Activated CD4-positive, alpha-beta T cell treated with anti-CD3 and anti-CD28 coated beads, Interleukin-2, amount 50 U/mL, for 4 hours (primary cell): Measurements from ENCODE around the gene RPL5.
A peak's percentile ranks its signal among the peaks of the same experiment; 100 is the strongest.
"Not testable (repeated sequence)": the region's sequence is repeated elsewhere in the genome, so short reads cannot be mapped to it uniquely, and the experiment has no call there.

Experiments
- DNase-seq, 2 experiments: peaks; one replicate each; pipeline ENCODE4 v3.0.0-alpha.2; 2020

Gene RPL5

DNA sequence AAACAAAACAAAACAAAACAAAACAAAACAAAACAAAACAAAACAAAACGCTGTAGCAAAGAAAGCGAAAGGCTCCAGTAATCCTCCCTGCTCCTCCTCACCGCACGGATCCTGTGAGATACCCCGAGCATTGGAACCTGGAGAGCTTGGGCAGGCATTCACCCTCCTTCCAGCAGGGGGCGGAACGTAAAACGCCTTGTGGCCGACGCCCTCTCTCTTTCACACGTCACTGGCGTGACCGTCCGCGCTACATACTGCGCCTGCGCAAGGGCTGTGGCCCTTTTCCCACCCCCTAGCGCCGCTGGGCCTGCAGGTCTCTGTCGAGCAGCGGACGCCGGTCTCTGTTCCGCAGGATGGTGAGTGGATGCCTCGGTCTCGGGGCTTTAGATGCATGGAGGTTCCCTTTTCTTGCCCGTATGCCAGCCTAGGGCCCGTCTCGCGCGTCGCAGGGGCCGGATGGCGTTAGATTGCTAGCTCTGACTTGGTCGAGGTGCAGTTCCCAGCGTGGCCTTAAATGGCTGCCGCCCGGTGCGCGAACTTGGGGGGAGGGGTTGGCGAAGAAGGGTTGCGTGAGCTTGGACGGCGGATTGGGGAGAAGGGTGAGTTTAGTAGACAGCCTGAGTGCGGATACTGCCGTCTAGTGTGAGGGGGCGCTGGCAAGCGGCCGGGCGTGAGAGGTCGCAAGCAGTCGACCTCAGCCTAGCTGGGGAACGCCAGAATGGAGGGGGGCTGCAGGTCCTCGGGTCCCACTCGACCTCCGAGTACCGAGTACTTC is at the start of gene RPL5:
RPL5 (plus strand) TSS at position 279 of the 775 bp plus-strand sequence; CDS start at position 354, 75 bp downstream.
- DNase-seq, result peak; percentile 95 to 96

- not testable (repeated sequence) for DNase-seq
Measured at GRCh38 chr1:92783550-92783949, 48.3 kb upstream of the RPL5 start.

GRCh38 chr1:92784021-92784638 is 47.7 kb upstream of the RPL5 start:
- DNase-seq, result peak in 1 of 2 experiments; percentile 5

- DNase-seq, result peak; percentile 34 to 49
Measured at GRCh38 chr1:92784639-92785500, 47.0 kb upstream of the RPL5 start, which contains the start of gene EVI5. TSS of gene EVI5 (minus strand) at chr1:92785108. CDS start at chr1:92736546, 48,562 bp downstream.

DNA sequence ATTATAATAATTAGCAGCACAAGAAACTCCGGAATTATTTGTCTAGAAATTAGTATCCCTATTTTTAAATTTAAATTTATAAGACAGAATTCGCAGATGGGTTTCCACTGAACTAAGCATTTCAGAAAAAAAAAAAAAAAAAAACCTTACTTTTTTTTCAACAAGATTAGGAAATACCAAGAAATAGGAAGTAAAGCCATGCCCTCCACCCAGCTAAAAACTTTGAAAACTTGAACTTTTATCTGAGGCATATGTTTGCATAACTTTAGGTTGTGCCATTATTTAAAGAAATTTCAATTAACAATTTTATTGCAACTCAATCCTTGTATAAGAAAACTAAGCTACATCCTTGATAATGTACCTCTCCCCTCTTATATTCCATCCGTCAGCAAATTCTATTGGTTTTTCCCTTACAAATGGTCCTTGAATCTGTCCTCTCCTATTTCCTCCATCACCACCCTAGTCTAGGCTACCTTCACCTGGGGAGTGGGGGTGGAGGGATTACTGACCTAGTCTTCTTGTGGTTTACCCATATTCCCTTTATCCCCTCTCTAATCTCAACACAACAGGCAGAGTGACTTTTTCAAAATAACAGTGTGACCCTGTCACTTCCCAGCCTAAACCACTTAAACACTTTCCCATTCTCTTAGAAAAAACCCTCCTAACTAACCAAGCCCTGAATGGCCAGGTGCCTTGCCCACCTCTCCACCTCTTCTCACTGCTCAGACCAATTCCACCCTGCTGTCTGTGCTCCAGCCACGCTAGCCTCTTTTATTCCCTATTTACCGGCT is 45.5 kb upstream of the RPL5 start:
- DNase-seq, result no peak

GRCh38 chr1:92790081-92790480 is 41.8 kb upstream of the RPL5 start:
- no peak for DNase-seq

DNA sequence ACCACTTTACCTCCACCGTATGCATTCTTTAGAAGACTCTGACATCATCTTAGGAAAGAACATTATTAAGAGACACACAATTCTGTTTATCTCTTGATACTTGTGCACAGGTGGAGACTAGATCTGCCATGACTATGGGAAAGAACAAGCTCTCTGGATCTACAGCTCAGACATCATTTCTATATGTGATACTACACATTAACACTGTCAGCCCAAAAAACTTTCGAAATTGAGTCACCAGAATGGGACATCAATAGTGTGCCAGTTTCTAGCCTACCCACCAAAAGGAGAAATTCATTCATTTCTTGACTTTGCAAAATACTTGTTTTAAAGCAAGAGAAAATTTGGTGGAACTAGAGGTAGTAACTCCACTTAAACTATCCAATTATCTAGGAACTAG is 41.0 kb upstream of the RPL5 start:
- no peak for DNase-seq

DNA sequence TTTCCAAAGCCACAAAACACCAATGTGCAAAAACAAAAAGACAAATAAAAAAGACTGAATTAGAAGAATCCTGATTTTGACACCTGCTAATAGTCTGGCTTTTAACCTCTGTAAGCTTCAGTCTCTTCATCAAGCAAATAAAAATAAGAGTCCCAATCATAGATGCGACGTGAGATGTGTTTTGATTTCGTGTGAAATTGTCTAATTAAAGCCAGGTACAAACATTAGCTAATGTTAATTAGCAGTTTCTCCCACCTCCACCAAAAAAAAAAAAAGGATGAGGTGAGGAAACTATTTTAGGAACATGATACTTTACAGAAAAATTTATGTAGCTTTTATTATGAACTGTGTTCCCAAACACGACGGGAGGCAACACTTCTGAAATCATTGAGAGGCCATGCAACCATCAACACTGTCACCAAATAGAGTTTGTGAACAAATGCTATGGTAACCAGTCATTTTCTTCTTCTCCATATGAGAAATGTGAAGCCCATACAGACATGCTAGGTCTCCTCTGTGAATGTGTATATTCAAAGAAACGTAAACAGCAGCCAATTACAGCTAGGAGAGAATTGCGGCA is 40.3 kb upstream of the RPL5 start:
- no peak for DNase-seq

- DNase-seq, result no peak
Measured at GRCh38 chr1:92792340-92792782, 39.5 kb upstream of the RPL5 start.

- no peak for DNase-seq
Measured at GRCh38 chr1:92795166-92795565, 36.7 kb upstream of the RPL5 start.

GRCh38 chr1:92797297-92797696 is 34.5 kb upstream of the RPL5 start:
- DNase-seq, result no peak

GRCh38 chr1:92797961-92798360 is 33.9 kb upstream of the RPL5 start:
- DNase-seq, result no peak

DNA sequence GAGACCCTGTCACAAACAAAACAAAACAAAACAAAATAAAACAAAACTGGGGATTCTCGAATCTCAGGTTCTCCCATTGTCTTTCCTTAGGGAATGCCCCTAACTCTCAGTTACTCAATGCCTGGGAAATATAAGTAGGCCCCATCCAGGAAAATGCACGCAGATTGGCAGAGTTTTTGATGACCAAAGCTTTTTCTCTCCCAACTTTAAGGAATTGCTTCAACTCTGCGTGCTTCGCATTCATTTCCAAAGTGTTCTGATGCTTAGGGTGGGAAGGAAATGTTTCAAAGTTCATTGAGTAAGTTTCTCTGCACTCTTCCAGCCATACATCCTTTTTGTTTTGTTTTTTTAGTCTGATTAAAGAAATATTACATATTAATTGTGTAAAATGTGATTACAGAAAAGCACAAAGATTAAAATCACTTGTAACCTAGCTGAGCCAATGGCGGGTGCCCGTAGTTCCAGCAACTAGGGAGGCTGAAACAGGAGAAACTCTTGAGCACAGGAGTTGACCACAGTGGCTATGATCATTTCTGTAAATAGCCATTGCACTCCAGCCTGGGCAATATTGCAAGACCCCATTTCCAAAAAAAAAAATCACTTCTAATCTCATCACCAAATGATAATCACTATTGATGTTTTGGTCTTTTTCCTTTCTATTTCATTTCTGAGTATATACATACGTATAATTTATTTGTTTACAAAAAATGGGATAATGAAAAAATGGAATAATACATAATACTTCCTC is 28.5 kb upstream of the RPL5 start:
- DNase-seq, result no peak

DNA sequence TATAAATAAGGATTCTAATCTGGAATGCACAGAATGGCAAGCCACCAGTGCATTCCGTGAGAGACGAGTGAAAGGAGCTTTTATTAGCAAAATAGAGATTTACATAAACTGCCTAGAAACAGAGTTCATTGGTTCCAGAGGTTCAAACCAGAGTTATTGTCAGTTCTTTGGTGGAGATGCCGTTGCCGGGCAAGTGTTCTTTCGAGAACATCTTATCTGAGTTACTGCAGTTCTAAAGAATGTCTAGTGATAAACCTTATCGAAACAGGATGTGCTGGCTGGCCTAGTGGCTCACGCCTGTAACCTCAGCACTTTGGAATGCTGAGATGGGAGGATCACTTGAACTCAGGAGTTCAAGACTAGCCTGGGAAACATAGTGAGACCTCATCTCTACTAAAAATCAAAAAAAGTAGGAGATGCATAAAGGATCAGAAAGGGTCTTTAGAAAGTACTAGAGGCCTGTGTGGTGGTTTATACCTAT is 27.1 kb upstream of the RPL5 start:
- no peak for DNase-seq

- DNase-seq, result no peak
Measured at GRCh38 chr1:92805216-92805615, 26.6 kb upstream of the RPL5 start.

GRCh38 chr1:92808381-92808780 is 23.5 kb upstream of the RPL5 start:
- no peak for DNase-seq

- DNase-seq, result no peak
Measured at GRCh38 chr1:92816732-92817131, 15.1 kb upstream of the RPL5 start.

GRCh38 chr1:92817137-92817697 is 14.6 kb upstream of the RPL5 start:
- DNase-seq, result no peak

- DNase-seq, result no peak
Measured at GRCh38 chr1:92817986-92818764, 13.7 kb upstream of the RPL5 start.

- DNase-seq, result no peak
Measured at GRCh38 chr1:92820024-92820423, 11.8 kb upstream of the RPL5 start.
